IMR-90 (cell line): ENCODE data around the gene C5AR2. TPM values are rescaled to one million over a fixed set of nuclear protein-coding genes. Genes with fewer than 3 reads are reported as not detected.

ENCODE experiments used
- ATAC-seq: fragments of 200-7000 bp; cut with Tn5 transposase; 2 replicates; pipeline ENCODE4 v1.9.1; 2020; ENCODE audit warnings: low read depth, mild to moderate bottlenecking, moderate library complexity
- BruUV-seq: library from RNA; stranded (reverse); fragments of 400-500 nt; replicated peaks from 2 replicates; lab custom pipeline; 2021; lab: Mats Ljungman, UMichigan
- CTCF ChIA-PET: fragments of 300-600 bp; formaldehyde crosslinking; extraction: SDS; loops from one replicate; lab custom pipeline; 2021; ENCODE audit warnings: antibody characterized with exemption; lab: Yijun Ruan, JAX
- POLR2A ChIA-PET: fragments of 300-600 bp; sonication (Branson Sonifier 250); formaldehyde crosslinking; loops from one replicate; lab custom pipeline; 2022; ENCODE audit warnings: antibody characterized with exemption; ENCODE audit not compliant: unreplicated experiment; lab: Charles Lee
- DNase-seq: peaks from one replicate; pipeline ENCODE4 v3.0.0; 2013
- H2AFZ ChIP-seq: replicated peaks from 2 replicates; pipeline ENCODE3; 2013; ENCODE audit warnings: low read length, mild to moderate bottlenecking; ENCODE audit not compliant: poor library complexity
- H2AK5ac ChIP-seq: 2 replicates; pipeline ENCODE4 v1.6.1; 2013; ENCODE audit warnings: low read depth, low read length, inconsistent platforms
- H2AK9ac ChIP-seq: replicated peaks from 2 replicates; pipeline ENCODE3; 2013; ENCODE audit warnings: mild to moderate bottlenecking, low read depth, low read length, moderate library complexity; ENCODE audit not compliant: poor library complexity
- H2BK120ac ChIP-seq: 2 replicates; pipeline ENCODE4 v1.6.1; 2013; ENCODE audit warnings: low read depth, low read length, inconsistent platforms
- H2BK15ac ChIP-seq: 3 replicates; pipeline ENCODE4 v1.6.1; 2013; ENCODE audit warnings: low read depth, low read length, inconsistent platforms
- H2BK20ac ChIP-seq: 2 replicates; pipeline ENCODE4 v1.6.1; 2013; ENCODE audit warnings: low read depth, mild to moderate bottlenecking, inconsistent platforms, low read length, moderate library complexity
- H2BK5ac ChIP-seq: 2 replicates; pipeline ENCODE4 v1.6.1; 2013; ENCODE audit warnings: mild to moderate bottlenecking, low read depth, low read length, inconsistent platforms; ENCODE audit not compliant: poor library complexity, severe bottlenecking
- H3K14ac ChIP-seq: replicated peaks from 2 replicates; pipeline ENCODE4 v1.6.1; 2013; ENCODE audit warnings: low read depth, low read length, inconsistent platforms
- H3K18ac ChIP-seq: 2 replicates; pipeline ENCODE4 v1.6.1; 2013; ENCODE audit warnings: low read depth, low read length, control low read depth
- H3K23ac ChIP-seq: 2 replicates; pipeline ENCODE4 v1.6.1; 2013; ENCODE audit warnings: low read depth, low read length, inconsistent platforms
- H3K27ac ChIP-seq: 2 replicates; pipeline ENCODE4 v1.5.1; 2013; ENCODE audit warnings: mild to moderate bottlenecking, control low read depth, low read length; ENCODE audit not compliant: insufficient read depth
- H3K27me3 ChIP-seq: 2 replicates; pipeline ENCODE4 v1.6.1; 2013; ENCODE audit warnings: low read length; ENCODE audit not compliant: control insufficient read depth, insufficient read depth
- H3K36me3 ChIP-seq: 2 replicates; pipeline ENCODE4 v1.6.1; 2013; ENCODE audit warnings: low read length, mixed read lengths; ENCODE audit not compliant: control insufficient read depth, insufficient read depth
- H3K4ac ChIP-seq: 2 replicates; pipeline ENCODE4 v1.6.1; 2013; ENCODE audit warnings: low read depth, low read length, inconsistent platforms
- H3K4me1 ChIP-seq: 2 replicates; pipeline ENCODE4 v1.6.1; 2013; ENCODE audit warnings: low read length, mixed read lengths; ENCODE audit not compliant: control insufficient read depth, insufficient read depth
- H3K4me2 ChIP-seq: 2 replicates; pipeline ENCODE4 v1.6.1; 2013; ENCODE audit warnings: low read depth, mild to moderate bottlenecking, control low read depth, low read length, moderate library complexity
- H3K4me3 ChIP-seq: 2 replicates; pipeline ENCODE4 v1.5.1; 2013; ENCODE audit warnings: low read depth, mild to moderate bottlenecking, control low read depth, low read length, moderate library complexity; ENCODE audit not compliant: insufficient read depth
- H3K56ac ChIP-seq: 2 replicates; pipeline ENCODE4 v1.6.1; 2013; ENCODE audit warnings: low read length, inconsistent platforms; ENCODE audit not compliant: insufficient read depth; ENCODE audit errors: extremely low read depth
- H3K79me1 ChIP-seq, 2 experiments: 2 replicates each; pipeline ENCODE4 v1.6.1; 2013; ENCODE audit warnings: low read length in 2 of 2, inconsistent platforms in 1 of 2, low read depth in 1 of 2
- H3K9ac ChIP-seq: 2 replicates; pipeline ENCODE4 v1.6.1; 2013; ENCODE audit warnings: low read depth, low read length, control low read depth
- H3K9me1 ChIP-seq: 2 replicates; pipeline ENCODE4 v1.6.1; 2013; ENCODE audit warnings: low read length, inconsistent platforms; ENCODE audit not compliant: insufficient read depth
- H3K9me3 ChIP-seq: 2 replicates; pipeline ENCODE4 v1.6.1; 2013; ENCODE audit warnings: low read length; ENCODE audit not compliant: control insufficient read depth, insufficient read depth
- H4K20me1 ChIP-seq: 2 replicates; pipeline ENCODE4 v1.6.1; 2013; ENCODE audit warnings: low read length, inconsistent platforms; ENCODE audit not compliant: insufficient read depth
- H4K5ac ChIP-seq: 2 replicates; pipeline ENCODE4 v1.6.1; 2013; ENCODE audit warnings: mild to moderate bottlenecking, low read depth, low read length, control low read depth
- H4K8ac ChIP-seq, 2 experiments: 2 replicates each; pipeline ENCODE4 v1.6.1; 2013; ENCODE audit warnings: low read depth in 2 of 2, low read length in 2 of 2, control low read depth in 1 of 2, inconsistent platforms in 1 of 2
- H4K91ac ChIP-seq: 2 replicates; pipeline ENCODE4 v1.6.1; 2013; ENCODE audit warnings: low read depth, low read length, inconsistent platforms; ENCODE audit not compliant: insufficient read depth
- CHD1 ChIP-seq: IDR thresholded peaks from 2 replicates; pipeline ENCODE4 v1.6.1; 2012; ENCODE audit warnings: low read depth, low read length, improper control_type of control experiment
- FOS ChIP-seq: fragments of 150-350 bp; IDR thresholded peaks from 2 replicates; pipeline ENCODE4 v1.6.1; 2016; ENCODE audit warnings: low read depth, low read length
- USF2 ChIP-seq: fragments of 150-350 bp; IDR thresholded peaks from 2 replicates; pipeline ENCODE4 v1.6.1; 2017; ENCODE audit warnings: mild to moderate bottlenecking, antibody characterized with exemption, low read length, low read depth
- WGBS, 2 experiments: methylation state at CpG; one replicate each; pipeline versions ENCODE4 v1.1.5 to v1.1.7; 2013; ENCODE audit warnings: missing lambda C conversion rate in 2 of 2; ENCODE audit not compliant: insufficient read length in 1 of 2; ENCODE audit errors: extremely low coverage in 2 of 2; 5-methylcytosine and 5-hydroxymethylcytosine counted together
- dilution Hi-C: fragments of 300-500 bp; cut with HindIII; formaldehyde crosslinking; loops from one replicate; pipeline ENCODE4 v1.14.3; 2018; ENCODE audit warnings: low sequenced_read_pairs; ENCODE audit not compliant: unreplicated experiment
- in situ Hi-C: fragments of 300-500 bp; cut with MboI; formaldehyde crosslinking; loops from 3 replicates; pipeline ENCODE4 v1.14.3; 2019; ENCODE audit warnings: low sequenced_read_pairs, inconsistent platforms, mixed read lengths
- intact Hi-C: fragments of 100-400 bp; cut with micrococcal nuclease; formaldehyde crosslinking; loops from 2 replicates; pipeline ENCODE4 v1.10.0; 2022
- polyA plus RNA-seq, 3 experiments: library from polyadenylated mRNA; depleted of rRNA; stranded (reverse); fragments of >200 nt; gene quantifications; 2 replicates each; pipeline ENCODE4 v1.2.3, GENCODE V29; 2012; ENCODE audit warnings: low replicate concordance in 1 of 3
- total RNA-seq: library from RNA; depleted of rRNA; stranded (reverse); fragments of >200 nt; gene quantifications from 2 replicates; pipeline ENCODE4 v1.2.3, GENCODE V29; 2012

The C5AR2 gene
- total and polyA plus RNA-seq, 2 of the 4 experiments (the other 2 are of a cell fraction) = not detected

- Histone ChIP-seq H2BK15ac (no peak overlapping the region), H4K5ac (no peak overlapping the region), H3K23ac (no peak overlapping the region), H3K18ac (no peak overlapping the region), H4K8ac (no peak overlapping the region), H3K4me1 (no peaks in the 10 kb centered on the region; the same call in 1 of the 2 replicates), H2AFZ (no peak overlapping the region), H2BK20ac (no peak overlapping the region), H2BK5ac (no peak overlapping the region), H3K4ac (no peak overlapping the region), H3K27ac (no peak overlapping the region), H3K14ac (no peak overlapping the region), H2AK9ac (peak overlapping the region; percentile 50), H4K91ac (no peak overlapping the region), H3K4me3 (no peak overlapping the region), H3K79me1 (peaks cover 50 to 52% of the 10 kb centered on the region in 2 experiments), H2BK120ac (no peak overlapping the region), H3K9ac (no peak overlapping the region), H2AK5ac (no peak overlapping the region), H3K4me2 (no peak overlapping the region), H3K9me1 (peaks cover 3% of the 10 kb centered on the region; the same call in 1 of the 2 replicates), H3K9me3 (no peaks in the 10 kb centered on the region), H3K56ac (no peak overlapping the region), H3K27me3 (no peaks in the 10 kb centered on the region), H3K36me3 (peaks cover 37% of the 10 kb centered on the region), H4K20me1 (no peaks in the 10 kb centered on the region; the same call in 1 of the 2 replicates)
- intact Hi-C loops (no loop called here), in situ Hi-C loops (no loop called here), dilution Hi-C loops (no loop called here)
- DNase-seq = no peak
- no CpG with 5 or more reads among the region's 2 CpGs for WGBS, 2 experiments
- BruUV-seq = no TSS peak
- CTCF ChIA-PET = no interaction called here
- no peak for ATAC-seq
- POLR2A ChIA-PET = no interaction called here
- TF ChIP-seq USF2 = peak; percentile 11; the same call in 1 of the 2 replicates
- no peak for TF ChIP-seq CHD1
- no peak for TF ChIP-seq FOS
Measured at GRCh38 chr19:47352095-47352494, 20.1 kb downstream of the C5AR2 start.
